IPS-NIHi11 (cell line): ENCODE measurements around the gene DNAH17.

ENCODE experiments used
- DNase-seq: peaks from one replicate; pipeline ENCODE4 v3.0.0; 2012; ENCODE audit warnings: mixed read lengths, low spot score

The DNAH17 gene

GRCh38 chr17:78605886-78606285 is 28.7 kb upstream of the DNAH17 start:
- no peak for DNase-seq

GRCh38 chr17:78605429-78605828 is 28.2 kb upstream of the DNAH17 start:
- no peak for DNase-seq

- no peak for DNase-seq
These were observed 25.1 kb upstream of the DNAH17 start for GRCh38 chr17:78602246-78602645.

GRCh38 chr17:78601577-78602190 is 24.5 kb upstream of the DNAH17 start:
- no peak for DNase-seq

GRCh38 chr17:78600181-78600721 is 23.1 kb upstream of the DNAH17 start:
- DNase-seq = no peak

GRCh38 chr17:78599419-78599818 is 22.2 kb upstream of the DNAH17 start:
- DNase-seq = no peak

- DNase-seq = no peak
These were observed 20.8 kb upstream of the DNAH17 start for GRCh38 chr17:78598013-78598471.

- DNase-seq = no peak
These were observed 19.9 kb upstream of the DNAH17 start for GRCh38 chr17:78596871-78597764.

- no peak for DNase-seq
These were observed 18.1 kb upstream of the DNAH17 start for GRCh38 chr17:78595135-78595810.

GRCh38 chr17:78592991-78593329 is 15.8 kb upstream of the DNAH17 start:
- DNase-seq = no peak

- DNase-seq = no peak
These were observed 14.1 kb upstream of the DNAH17 start for GRCh38 chr17:78591263-78591671.

- no peak for DNase-seq
These were observed 12.7 kb upstream of the DNAH17 start for GRCh38 chr17:78589885-78590284.

- no peak for DNase-seq
These were observed 12.0 kb upstream of the DNAH17 start for GRCh38 chr17:78589031-78589675.

GRCh38 chr17:78588258-78589030 is 11.2 kb upstream of the DNAH17 start:
- DNase-seq = no peak

- no peak for DNase-seq
These were observed 7.9 kb upstream of the DNAH17 start for GRCh38 chr17:78585006-78585630.

GRCh38 chr17:78583091-78583490 is 5.9 kb upstream of the DNAH17 start:
- DNase-seq = peak; percentile 78

- DNase-seq = no peak
These were observed 4.1 kb upstream of the DNAH17 start for GRCh38 chr17:78581304-78581703.

- DNase-seq = no peak
These were observed 3.1 kb upstream of the DNAH17 start for GRCh38 chr17:78580277-78580804.

GRCh38 chr17:78576389-78577112 is 645 bp downstream of the DNAH17 start:
- DNase-seq = no peak

GRCh38 chr17:78575899-78576298 is 1.3 kb downstream of the DNAH17 start:
- DNase-seq = no peak
